Activated CD4-positive, alpha-beta memory T cell treated with anti-CD3 and anti-CD28 coated beads for 36 hours (primary cell): Measurements from ENCODE around the gene EFHC1. TPM values are rescaled to one million over a fixed set of nuclear protein-coding genes. Genes with fewer than 3 reads are reported as not detected.

Experiments used
- total RNA-seq, 2 experiments: library from RNA; stranded (reverse); gene quantifications; one replicate each; pipeline ENCODE4 v1.2.3, GENCODE V29; 2021

The EFHC1 gene
- total RNA-seq, 2 experiments from 2014 or later, result 1.9 to 3.1 TPM

Other genes with a start within 250 kb of the EFHC1 start
- gene IL17A, start 234.0 kb upstream of the EFHC1 start, total RNA-seq, result 10 to 100 TPM; 33.7 to 35.3 TPM
- 100 to 1,000 TPM; 113 to 119 TPM for gene IL17F, start 175.8 kb upstream of the EFHC1 start, total RNA-seq
- gene MCM3, start 135.6 kb upstream of the EFHC1 start, total RNA-seq, result 100 to 1,000 TPM; 231 to 244 TPM
- 10 to 100 TPM; 11.2 to 12.2 TPM for gene PAQR8, start 58.2 kb upstream of the EFHC1 start, total RNA-seq
- 1 to 10 TPM; 2.4 to 2.6 TPM for gene TRAM2, start 156.7 kb downstream of the EFHC1 start, total RNA-seq